AG04449 (cell line): ENCODE measurements around the gene CTSL.

Experiments used
- CTCF ChIA-PET: fragments of 350-600 bp; formaldehyde crosslinking; extraction: SDS; loops from one replicate; lab custom pipeline; 2021; ENCODE audit warnings: antibody characterized with exemption; lab: Yijun Ruan, JAX
- POLR2A ChIA-PET: fragments of 400-600, 350-600 bp; formaldehyde crosslinking; extraction: SDS; loops from one replicate; lab custom pipeline; 2020; ENCODE audit warnings: antibody characterized with exemption, inconsistent platforms; lab: Yijun Ruan, JAX
- DNase-seq: peaks from one replicate; pipeline ENCODE4 v3.0.0-alpha.2; 2010; ENCODE audit warnings: low read depth, low spot score
- H3K4me3 ChIP-seq: 2 replicates; pipeline ENCODE4 v1.5.1; 2011; ENCODE audit warnings: low read depth, mild to moderate bottlenecking, control low read depth, low read length
- TF ChIP-seq, protein P1 (sequence below): IDR thresholded peaks from one replicate; pipeline ENCODE4 v1.5.1; 2011; ENCODE audit warnings: mild to moderate bottlenecking, moderate library complexity, low read length, control low read depth, inconsistent platforms; ENCODE audit not compliant: insufficient read depth; ENCODE audit errors: missing control alignments

CTSL gene

DNA sequence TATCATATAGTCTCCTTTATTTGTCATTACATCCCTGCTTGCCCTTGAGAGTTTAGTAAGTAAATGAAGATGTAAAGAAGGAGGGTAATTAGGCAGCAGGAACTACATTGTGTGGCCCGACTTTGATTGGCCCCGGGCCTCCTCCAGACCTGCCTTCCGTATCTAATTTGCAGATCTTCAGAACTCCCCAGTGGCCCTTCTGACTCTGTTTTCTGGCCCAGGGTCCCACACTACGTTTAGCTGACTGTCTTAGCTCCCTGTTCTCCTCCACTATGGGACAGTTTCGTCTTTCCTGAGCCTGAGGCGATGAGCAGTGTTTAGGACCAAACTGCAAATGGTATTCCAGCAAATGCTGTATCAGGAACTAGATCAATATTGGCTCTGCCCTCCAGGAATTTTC, 21.6 kb upstream of the CTSL start:
- ChIA-PET CTCF (interaction anchor here (0.7 to 5.6 kb wide), 2 partner anchors 20 to 22 kb away, joined by 3 to 32 read pairs; partner anchors contain the start of gene CTSL), POLR2A (no interaction called here)
- TF ChIP-seq, protein P1, sequence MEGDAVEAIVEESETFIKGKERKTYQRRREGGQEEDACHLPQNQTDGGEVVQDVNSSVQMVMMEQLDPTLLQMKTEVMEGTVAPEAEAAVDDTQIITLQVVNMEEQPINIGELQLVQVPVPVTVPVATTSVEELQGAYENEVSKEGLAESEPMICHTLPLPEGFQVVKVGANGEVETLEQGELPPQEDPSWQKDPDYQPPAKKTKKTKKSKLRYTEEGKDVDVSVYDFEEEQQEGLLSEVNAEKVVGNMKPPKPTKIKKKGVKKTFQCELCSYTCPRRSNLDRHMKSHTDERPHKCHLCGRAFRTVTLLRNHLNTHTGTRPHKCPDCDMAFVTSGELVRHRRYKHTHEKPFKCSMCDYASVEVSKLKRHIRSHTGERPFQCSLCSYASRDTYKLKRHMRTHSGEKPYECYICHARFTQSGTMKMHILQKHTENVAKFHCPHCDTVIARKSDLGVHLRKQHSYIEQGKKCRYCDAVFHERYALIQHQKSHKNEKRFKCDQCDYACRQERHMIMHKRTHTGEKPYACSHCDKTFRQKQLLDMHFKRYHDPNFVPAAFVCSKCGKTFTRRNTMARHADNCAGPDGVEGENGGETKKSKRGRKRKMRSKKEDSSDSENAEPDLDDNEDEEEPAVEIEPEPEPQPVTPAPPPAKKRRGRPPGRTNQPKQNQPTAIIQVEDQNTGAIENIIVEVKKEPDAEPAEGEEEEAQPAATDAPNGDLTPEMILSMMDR: no peak
- no peak overlapping the region for H3K4me3 ChIP-seq
- DNase-seq: no peak

DNA sequence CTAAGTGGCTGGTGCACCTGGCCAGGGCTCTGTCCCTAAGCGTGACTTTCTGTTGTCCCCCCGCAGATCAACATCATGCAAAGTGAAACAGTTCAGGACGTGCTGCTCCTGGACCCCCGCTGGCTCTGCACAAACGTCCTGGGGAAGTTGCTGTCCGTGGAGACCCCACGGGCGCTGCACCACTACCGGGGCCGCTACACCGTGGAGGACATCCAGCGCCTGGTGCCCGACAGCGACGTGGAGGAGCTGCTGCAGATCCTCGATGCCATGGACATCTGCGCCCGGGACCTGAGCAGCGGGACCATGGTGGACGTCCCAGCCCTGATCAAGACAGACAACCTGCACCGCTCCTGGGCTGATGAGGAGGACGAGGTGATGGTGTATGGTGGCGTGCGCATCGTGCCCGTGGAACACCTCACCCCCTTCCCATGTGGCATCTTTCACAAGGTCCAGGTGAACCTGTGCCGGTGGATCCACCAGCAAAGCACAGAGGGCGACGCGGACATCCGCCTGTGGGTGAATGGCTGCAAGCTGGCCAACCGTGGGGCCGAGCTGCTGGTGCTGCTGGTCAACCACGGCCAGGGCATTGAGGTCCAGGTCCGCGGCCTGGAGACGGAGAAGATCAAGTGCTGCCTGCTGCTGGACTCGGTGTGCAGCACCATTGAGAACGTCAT, 19.7 kb upstream of the CTSL start:
- H3K4me3 ChIP-seq: no peak overlapping the region
- ChIA-PET POLR2A (interaction anchor here (0.7 kb wide), 1 partner anchor 739 kb away, joined by 3 read pairs; no protein-coding TSS in a partner anchor), CTCF (no interaction called here)
- DNase-seq: no peak
- TF ChIP-seq, protein P1: no peak

DNA sequence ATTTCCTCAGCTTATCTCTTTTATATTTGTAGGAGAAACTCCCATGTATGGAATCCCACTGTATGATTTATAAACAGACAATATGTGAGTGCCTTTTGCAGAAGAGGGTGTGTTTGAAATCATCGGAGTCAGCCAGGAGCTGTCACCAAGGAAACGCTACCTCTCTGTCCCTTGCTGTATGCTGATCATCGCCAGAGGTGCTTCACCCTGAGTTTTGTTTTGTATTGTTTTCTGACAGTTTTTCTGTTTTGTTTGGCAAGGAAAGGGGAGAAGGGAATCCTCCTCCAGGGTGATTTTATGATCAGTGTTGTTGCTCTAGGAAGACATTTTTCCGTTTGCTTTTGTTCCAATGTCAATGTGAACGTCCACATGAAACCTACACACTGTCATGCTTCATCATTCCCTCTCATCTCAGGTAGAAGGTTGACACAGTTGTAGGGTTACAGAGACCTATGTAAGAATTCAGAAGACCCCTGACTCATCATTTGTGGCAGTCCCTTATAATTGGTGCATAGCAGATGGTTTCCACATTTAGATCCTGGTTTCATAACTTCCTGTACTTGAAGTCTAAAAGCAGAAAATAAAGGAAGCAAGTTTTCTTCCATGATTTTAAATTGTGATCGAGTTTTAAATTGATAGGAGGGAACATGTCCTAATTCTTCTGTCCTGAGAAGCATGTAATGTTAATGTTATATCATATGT, 18.0 kb upstream of the CTSL start:
- CTCF ChIA-PET: interaction anchor here (0.7 to 4.2 kb wide), 3 partner anchors 23 to 28 kb away, joined by 3 to 24 read pairs (median 4); no protein-coding TSS in a partner anchor
- TF ChIP-seq, protein P1: no peak
- POLR2A ChIA-PET: no interaction called here
- no peak overlapping the region for H3K4me3 ChIP-seq
- DNase-seq: no peak

DNA sequence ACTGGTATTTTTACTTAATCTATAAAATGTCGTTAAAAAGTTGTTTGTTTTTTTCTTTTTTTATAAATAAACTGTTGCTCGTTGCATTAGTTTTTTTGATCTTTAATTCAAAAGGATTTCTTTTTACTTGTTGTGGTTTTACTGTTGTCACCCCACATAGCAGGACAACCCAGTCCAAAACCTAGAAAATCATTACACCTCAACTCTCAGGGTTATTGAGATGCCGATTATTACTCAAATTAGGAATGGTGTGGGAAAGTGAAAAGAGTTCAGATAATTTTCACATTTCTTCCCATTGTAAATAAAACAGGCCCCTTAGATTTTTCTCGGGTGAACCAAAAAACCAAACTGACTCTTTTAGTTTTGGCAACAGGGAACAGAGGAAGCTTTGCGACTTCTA, 17.4 kb upstream of the CTSL start:
- ChIA-PET POLR2A (no interaction called here), CTCF (interaction anchor here (1.1 to 4.2 kb wide), 2 partner anchors 24 to 28 kb away, joined by 3 to 24 read pairs; no protein-coding TSS in a partner anchor)
- no peak overlapping the region for H3K4me3 ChIP-seq
- TF ChIP-seq, protein P1: no peak
- DNase-seq: no peak

DNA sequence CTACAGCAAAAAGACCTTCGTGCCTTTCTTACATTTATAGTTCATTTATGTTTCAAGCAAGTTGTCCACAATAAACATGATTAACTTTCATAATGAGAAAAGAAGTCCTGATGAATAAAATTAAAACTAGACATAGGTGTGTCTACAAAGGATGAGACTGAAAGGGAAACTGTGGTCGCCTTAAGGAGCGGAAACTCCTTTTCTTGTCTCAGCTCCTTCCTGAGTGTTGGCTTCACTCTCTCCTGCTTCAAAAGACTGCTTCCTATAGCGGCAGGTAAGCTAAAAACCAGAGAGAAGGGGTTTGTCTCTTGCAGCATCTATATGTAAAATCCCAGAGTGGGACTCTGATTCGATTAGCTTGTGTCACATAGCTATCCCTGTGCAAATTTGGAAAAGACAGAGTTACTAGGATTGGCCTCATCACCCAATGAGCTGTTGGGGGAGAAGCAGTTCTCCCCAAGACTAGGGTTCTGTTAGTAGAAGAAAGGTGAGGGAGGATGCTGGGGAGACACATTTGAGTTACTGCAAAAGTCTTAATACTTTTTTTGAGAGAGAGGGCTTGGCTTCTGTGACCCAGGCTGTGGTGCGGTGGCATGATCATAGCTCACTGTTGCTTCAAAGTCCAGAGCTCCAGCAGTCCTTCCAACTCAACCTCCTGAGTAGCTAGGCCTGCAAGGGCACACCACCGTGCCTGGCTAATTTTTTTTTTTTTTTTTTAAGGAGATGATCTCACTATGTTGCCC, 16.8 kb upstream of the CTSL start:
- DNase-seq: no peak
- CTCF ChIA-PET: interaction anchor here (1.1 to 4.2 kb wide), 3 partner anchors 24 to 104 kb away, joined by 3 to 24 read pairs (median 6); no protein-coding TSS in a partner anchor

More for the DNA sequence above, 16.8 kb upstream of the CTSL start:
- no peak overlapping the region for H3K4me3 ChIP-seq
- TF ChIP-seq, protein P1: no peak
- POLR2A ChIA-PET: no interaction called here
